Type B pancreatic cell (in vitro differentiated cells): ENCODE data around the gene SLC1A2. TPM values are rescaled to one million over a fixed set of nuclear protein-coding genes. Genes with fewer than 3 reads are reported as not detected.

Experiments used
- DNase-seq: peaks from one replicate; pipeline ENCODE4 v3.0.0; 2021; ENCODE audit warnings: mixed read lengths; ENCODE audit not compliant: unreplicated experiment; ENCODE audit errors: extremely low spot score
- H3K27ac Mint-ChIP-seq: 2 replicates; pipeline ENCODE4 v1.8.0; 2021; ENCODE audit warnings: mild to moderate bottlenecking, mixed read lengths
- H3K27me3 Mint-ChIP-seq: 2 replicates; pipeline ENCODE4 v1.8.0; 2021; ENCODE audit warnings: mixed read lengths
- H3K36me3 Mint-ChIP-seq: 2 replicates; pipeline ENCODE4 v1.8.0; 2021; ENCODE audit warnings: mixed read lengths
- H3K4me1 Mint-ChIP-seq: one replicate; pipeline ENCODE4 v1.8.0; 2021; ENCODE audit warnings: mixed read lengths; ENCODE audit not compliant: unreplicated experiment
- H3K4me3 Mint-ChIP-seq: 2 replicates; pipeline ENCODE4 v1.8.0; 2021; ENCODE audit warnings: mild to moderate bottlenecking, mixed read lengths
- H3K9me3 Mint-ChIP-seq: 2 replicates; pipeline ENCODE4 v1.8.0; 2021; ENCODE audit warnings: mixed read lengths
- CTCF ChIP-seq: fragments of 200-600 bp; sonication (generic); conservative IDR thresholded peaks from 2 replicates; pipeline ENCODE4 v1.5.0; 2021; ENCODE audit warnings: antibody characterized with exemption, mild to moderate bottlenecking
- total RNA-seq: library from RNA; stranded (reverse); gene quantifications from 2 replicates; pipeline ENCODE4 v1.2.1, GENCODE V29; 2021; ENCODE audit warnings: low replicate concordance

SLC1A2 gene
- total RNA-seq, 1 donor from 2014 or later, result 7.4 TPM

DNA sequence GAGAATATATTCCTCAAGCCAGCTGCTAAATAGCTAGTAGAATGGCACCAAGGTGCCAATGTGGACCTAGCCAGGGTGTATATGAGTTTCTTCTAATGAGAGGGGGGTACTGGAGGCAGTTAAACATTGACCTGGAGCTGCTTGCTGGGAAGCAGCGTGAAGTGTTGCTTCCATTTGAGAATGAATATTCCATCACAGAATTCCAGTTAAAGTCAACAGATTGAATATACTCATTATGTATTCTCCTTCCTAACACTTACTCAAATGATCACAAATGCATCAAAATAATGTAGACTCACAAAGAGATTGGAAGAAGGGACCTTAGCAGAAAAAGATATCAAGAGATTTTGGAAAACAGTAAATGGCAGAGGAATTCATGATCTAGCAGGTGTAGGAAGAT is 178.3 kb downstream of the SLC1A2 start:
- Mint-ChIP-seq H3K9me3 (peaks cover 4% of the 10 kb centered on the region), H3K36me3 (no peaks in the 10 kb centered on the region), H3K27ac (no peak overlapping the region), H3K4me3 (no peak overlapping the region), H3K4me1 (peaks cover 14% of the 10 kb centered on the region), H3K27me3 (no peaks in the 10 kb centered on the region)
- no peak for DNase-seq
- no peak for TF ChIP-seq CTCF

- H3K27ac Mint-ChIP-seq, result no peak overlapping the region
- no peak for TF ChIP-seq CTCF
- peaks cover 4% of the 10 kb centered on the region for H3K9me3 Mint-ChIP-seq
- H3K4me1 Mint-ChIP-seq, result peaks cover 14% of the 10 kb centered on the region
- no peaks in the 10 kb centered on the region for H3K36me3 Mint-ChIP-seq
- no peak overlapping the region for H3K4me3 Mint-ChIP-seq
- no peak for DNase-seq
- H3K27me3 Mint-ChIP-seq, result no peaks in the 10 kb centered on the region
These were observed 179.8 kb downstream of the SLC1A2 start for GRCh38 chr11:35239471-35240075.

- no peak for TF ChIP-seq CTCF
- Mint-ChIP-seq H3K9me3 (peaks cover 4% of the 10 kb centered on the region), H3K27me3 (no peaks in the 10 kb centered on the region), H3K4me3 (no peak overlapping the region), H3K4me1 (peaks cover 14% of the 10 kb centered on the region), H3K36me3 (no peaks in the 10 kb centered on the region), H3K27ac (no peak overlapping the region)
- DNase-seq, result no peak
These were observed 180.5 kb downstream of the SLC1A2 start for GRCh38 chr11:35238882-35239281.

GRCh38 chr11:35237860-35238715 is 181.3 kb downstream of the SLC1A2 start:
- TF ChIP-seq CTCF, result peak; percentile 85
- Mint-ChIP-seq H3K9me3 (peaks cover 4% of the 10 kb centered on the region), H3K27me3 (no peaks in the 10 kb centered on the region), H3K4me3 (peak overlapping the region; percentile 59), H3K27ac (peak overlapping the region; percentile 27), H3K4me1 (peaks cover 14% of the 10 kb centered on the region), H3K36me3 (no peaks in the 10 kb centered on the region)
- DNase-seq, result no peak

GRCh38 chr11:35237351-35237750 is 182.0 kb downstream of the SLC1A2 start:
- Mint-ChIP-seq H3K4me3 (no peak overlapping the region), H3K27ac (no peak overlapping the region)
- TF ChIP-seq CTCF, result no peak

More at GRCh38 chr11:35237351-35237750, 182.0 kb downstream of the SLC1A2 start:
- H3K9me3 Mint-ChIP-seq, result peaks cover 4% of the 10 kb centered on the region
- H3K4me1 Mint-ChIP-seq, result peaks cover 14% of the 10 kb centered on the region
- no peaks in the 10 kb centered on the region for H3K36me3 Mint-ChIP-seq
- DNase-seq, result no peak
- no peaks in the 10 kb centered on the region for H3K27me3 Mint-ChIP-seq
